ENCODE data around the gene CEP89. TPM values are rescaled to one million over a fixed set of nuclear protein-coding genes. Genes with fewer than 3 reads are reported as not detected.

Gene CEP89
- total RNA-seq, 1 experiment from 2014 or later = 27.6 TPM

DNA sequence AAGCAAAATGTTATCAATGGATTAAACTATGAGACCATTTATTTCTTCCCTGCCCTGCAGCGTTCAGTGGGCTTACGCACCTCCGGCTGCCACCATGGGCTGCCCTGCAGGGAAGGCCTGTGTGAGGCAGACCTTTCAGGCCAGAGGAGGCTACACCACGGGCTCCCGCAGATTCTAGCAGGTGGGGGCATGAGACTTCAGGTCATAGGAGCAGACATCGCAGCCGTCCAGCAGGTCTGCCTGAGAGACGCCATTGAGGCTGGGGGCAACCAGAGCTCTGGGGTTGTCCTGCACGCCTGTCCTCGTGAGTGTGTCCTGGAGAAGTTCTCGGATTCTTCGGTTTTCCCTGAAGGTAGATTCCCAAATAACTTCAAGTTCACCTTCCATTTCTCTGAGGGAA, 92.8 kb downstream of the CEP89 start:
- Histone ChIP-seq H3K4me2 (ENCODE audit: low read length) (no peak overlapping the region), H3K9ac (ENCODE audit: low read length) (no peak overlapping the region), H3K79me2 (ENCODE audit: insufficient read depth, low read length) (no peaks in the 10 kb centered on the region), H3K9me3 (ENCODE audit: control insufficient read depth in 1 of 2, insufficient read depth in 1 of 2, low read depth in 1 of 2, low read length in 2 of 2) (no peaks in the 10 kb centered on the region), H3K27me3 (ENCODE audit: insufficient read depth, low read length) (no peaks in the 10 kb centered on the region), H3K9me2 (ENCODE audit: insufficient read depth) (no peaks in the 10 kb centered on the region), H3K4me3 (replicated peaks in 1 of 2; ENCODE audit: low read depth in 1 of 2, low read length in 2 of 2) (no peak overlapping the region), H3K27ac (ENCODE audit: low read depth, low read length) (no peak overlapping the region), H3K36me3 (ENCODE audit: control insufficient read depth in 1 of 2, insufficient read depth in 2 of 2, low read length in 2 of 2) (no peaks in the 10 kb centered on the region), H2AFZ (ENCODE audit: low read depth, low read length, poor library complexity, severe bottlenecking) (no peak overlapping the region), H3K4me1 (ENCODE audit: control insufficient read depth in 1 of 2, insufficient read depth in 2 of 2, low read length in 2 of 2) (no peaks in the 10 kb centered on the region), H4K20me1 (ENCODE audit: insufficient read depth) (no peaks in the 10 kb centered on the region)
- DNase-seq (ENCODE audit: low read depth, low spot score) (no peak), ATAC-seq (no peak)
- no TSS peak for BruUV-seq (replicated peaks)
- POLR2A ChIA-PET = no interaction called here
- intact Hi-C loops (cut with micrococcal nuclease) = no loop called here
- CTCF ChIA-PET = no interaction called here
- TF ChIP-seq JUND (IDR thresholded peaks at IDR 0.05) (no peak), YY1 (IDR thresholded peaks at IDR 0.05; ENCODE audit: extremely low read depth, insufficient replicate concordance, low read depth, low read length) (no peak), CBX3 (IDR thresholded peaks at IDR 0.05; ENCODE audit: low read depth) (no peak), EZH2 (IDR thresholded peaks at IDR 0.05) (no peak), POLR2A (IDR thresholded peaks at IDR 0.05; ENCODE audit: borderline replicate concordance, extremely low read depth, insufficient read depth, insufficient read length) (no peak), EGR1 (IDR thresholded peaks at IDR 0.05; ENCODE audit: low read depth) (no peak), SP1 (IDR thresholded peaks at IDR 0.05; ENCODE audit: low read depth) (no peak), SRF (IDR thresholded peaks at IDR 0.05; ENCODE audit: low read depth) (no peak), ZNF274 (IDR thresholded peaks at IDR 0.05; ENCODE audit: low read depth, low read length) (no peak), POLR2AphosphoS5 (IDR thresholded peaks at IDR 0.05; ENCODE audit: low read depth, low read length) (no peak), TCF7L2 (IDR thresholded peaks at IDR 0.05; ENCODE audit: borderline replicate concordance, extremely low read depth, insufficient read depth, insufficient read length) (no peak), CEBPB (IDR thresholded peaks at IDR 0.05; ENCODE audit: low read depth) (no peak), EZH2phosphoT487 (IDR thresholded peaks at IDR 0.05; ENCODE audit: borderline replicate concordance) (no peak), ELF1 (IDR thresholded peaks at IDR 0.05; ENCODE audit: borderline replicate concordance, low read depth) (no peak), SIN3A (IDR thresholded peaks at IDR 0.05; ENCODE audit: low read depth) (no peak)
- TF ChIP-seq, protein P1, sequence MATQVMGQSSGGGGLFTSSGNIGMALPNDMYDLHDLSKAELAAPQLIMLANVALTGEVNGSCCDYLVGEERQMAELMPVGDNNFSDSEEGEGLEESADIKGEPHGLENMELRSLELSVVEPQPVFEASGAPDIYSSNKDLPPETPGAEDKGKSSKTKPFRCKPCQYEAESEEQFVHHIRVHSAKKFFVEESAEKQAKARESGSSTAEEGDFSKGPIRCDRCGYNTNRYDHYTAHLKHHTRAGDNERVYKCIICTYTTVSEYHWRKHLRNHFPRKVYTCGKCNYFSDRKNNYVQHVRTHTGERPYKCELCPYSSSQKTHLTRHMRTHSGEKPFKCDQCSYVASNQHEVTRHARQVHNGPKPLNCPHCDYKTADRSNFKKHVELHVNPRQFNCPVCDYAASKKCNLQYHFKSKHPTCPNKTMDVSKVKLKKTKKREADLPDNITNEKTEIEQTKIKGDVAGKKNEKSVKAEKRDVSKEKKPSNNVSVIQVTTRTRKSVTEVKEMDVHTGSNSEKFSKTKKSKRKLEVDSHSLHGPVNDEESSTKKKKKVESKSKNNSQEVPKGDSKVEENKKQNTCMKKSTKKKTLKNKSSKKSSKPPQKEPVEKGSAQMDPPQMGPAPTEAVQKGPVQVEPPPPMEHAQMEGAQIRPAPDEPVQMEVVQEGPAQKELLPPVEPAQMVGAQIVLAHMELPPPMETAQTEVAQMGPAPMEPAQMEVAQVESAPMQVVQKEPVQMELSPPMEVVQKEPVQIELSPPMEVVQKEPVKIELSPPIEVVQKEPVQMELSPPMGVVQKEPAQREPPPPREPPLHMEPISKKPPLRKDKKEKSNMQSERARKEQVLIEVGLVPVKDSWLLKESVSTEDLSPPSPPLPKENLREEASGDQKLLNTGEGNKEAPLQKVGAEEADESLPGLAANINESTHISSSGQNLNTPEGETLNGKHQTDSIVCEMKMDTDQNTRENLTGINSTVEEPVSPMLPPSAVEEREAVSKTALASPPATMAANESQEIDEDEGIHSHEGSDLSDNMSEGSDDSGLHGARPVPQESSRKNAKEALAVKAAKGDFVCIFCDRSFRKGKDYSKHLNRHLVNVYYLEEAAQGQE (IDR thresholded peaks at IDR 0.05; ENCODE audit: low read depth) = no peak
- TF ChIP-seq, protein P2, sequence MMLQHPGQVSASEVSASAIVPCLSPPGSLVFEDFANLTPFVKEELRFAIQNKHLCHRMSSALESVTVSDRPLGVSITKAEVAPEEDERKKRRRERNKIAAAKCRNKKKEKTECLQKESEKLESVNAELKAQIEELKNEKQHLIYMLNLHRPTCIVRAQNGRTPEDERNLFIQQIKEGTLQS (IDR thresholded peaks at IDR 0.05) = no peak
- TF ChIP-seq, protein P3, sequence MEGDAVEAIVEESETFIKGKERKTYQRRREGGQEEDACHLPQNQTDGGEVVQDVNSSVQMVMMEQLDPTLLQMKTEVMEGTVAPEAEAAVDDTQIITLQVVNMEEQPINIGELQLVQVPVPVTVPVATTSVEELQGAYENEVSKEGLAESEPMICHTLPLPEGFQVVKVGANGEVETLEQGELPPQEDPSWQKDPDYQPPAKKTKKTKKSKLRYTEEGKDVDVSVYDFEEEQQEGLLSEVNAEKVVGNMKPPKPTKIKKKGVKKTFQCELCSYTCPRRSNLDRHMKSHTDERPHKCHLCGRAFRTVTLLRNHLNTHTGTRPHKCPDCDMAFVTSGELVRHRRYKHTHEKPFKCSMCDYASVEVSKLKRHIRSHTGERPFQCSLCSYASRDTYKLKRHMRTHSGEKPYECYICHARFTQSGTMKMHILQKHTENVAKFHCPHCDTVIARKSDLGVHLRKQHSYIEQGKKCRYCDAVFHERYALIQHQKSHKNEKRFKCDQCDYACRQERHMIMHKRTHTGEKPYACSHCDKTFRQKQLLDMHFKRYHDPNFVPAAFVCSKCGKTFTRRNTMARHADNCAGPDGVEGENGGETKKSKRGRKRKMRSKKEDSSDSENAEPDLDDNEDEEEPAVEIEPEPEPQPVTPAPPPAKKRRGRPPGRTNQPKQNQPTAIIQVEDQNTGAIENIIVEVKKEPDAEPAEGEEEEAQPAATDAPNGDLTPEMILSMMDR (IDR thresholded peaks at IDR 0.05 in 2 of 3, conservative IDR thresholded peaks at IDR 0.05 in 1 of 3; ENCODE audit: borderline replicate concordance in 1 of 3, insufficient read depth in 1 of 3, low read depth in 2 of 3, low read length in 2 of 3) = no peak
- RAD21 ChIA-PET (ENCODE audit: low non-redundant PET in 1 of 2, low total read pairs in 2 of 2, uncharacterized antibody in 2 of 2, unreplicated experiment in 2 of 2) = no interaction called here

Data from HCT116 (cell line).